ENCODE data around the gene CC2D1A.
A peak's percentile ranks its signal among the peaks of the same experiment; 100 is the strongest.

The CC2D1A gene

GRCh38 chr19:13905634-13906520 is at the start of gene CC2D1A, which contains the start of gene BRME1:
Gene CC2D1A, plus strand, starts transcription at chr19:13906201. Its CDS starts 241 bp downstream, at chr19:13906442.
Gene BRME1, minus strand, starts transcription at chr19:13906117. Its CDS starts 1,225 bp downstream, at chr19:13904892.
- DNase-seq, result peak; percentile 84

GRCh38 chr19:13856497-13856896 is 49.5 kb upstream of the CC2D1A start:
- no peak for DNase-seq

- DNase-seq, result peak; percentile 70
Observed at GRCh38 chr19:13859361-13859880, 46.6 kb upstream of the CC2D1A start.

- DNase-seq, result no peak
Observed at GRCh38 chr19:13860679-13861391, 45.2 kb upstream of the CC2D1A start.

GRCh38 chr19:13861392-13861713 is 44.6 kb upstream of the CC2D1A start:
- DNase-seq, result no peak

- DNase-seq, result peak; percentile 95
Observed at GRCh38 chr19:13861714-13862531, 44.1 kb upstream of the CC2D1A start.

- no peak for DNase-seq
Observed at GRCh38 chr19:13864046-13864666, 41.8 kb upstream of the CC2D1A start.

GRCh38 chr19:13864667-13865570 is 41.1 kb upstream of the CC2D1A start:
- no peak for DNase-seq

GRCh38 chr19:13865571-13866462 is 40.2 kb upstream of the CC2D1A start:
- DNase-seq, result no peak

- DNase-seq, result no peak
Observed at GRCh38 chr19:13866463-13867046, 39.4 kb upstream of the CC2D1A start.

GRCh38 chr19:13868663-13869062 is 37.3 kb upstream of the CC2D1A start:
- no peak for DNase-seq

GRCh38 chr19:13869281-13869680 is 36.7 kb upstream of the CC2D1A start:
- no peak for DNase-seq

- DNase-seq, result no peak
Observed at GRCh38 chr19:13870873-13871272, 35.1 kb upstream of the CC2D1A start.

GRCh38 chr19:13872339-13872694 is 33.7 kb upstream of the CC2D1A start:
- DNase-seq, result no peak

- DNase-seq, result no peak
Observed at GRCh38 chr19:13872695-13873389, 33.2 kb upstream of the CC2D1A start.

- DNase-seq, result no peak
Observed at GRCh38 chr19:13873834-13874515, 32.0 kb upstream of the CC2D1A start.

GRCh38 chr19:13875824-13876223 is 30.2 kb upstream of the CC2D1A start:
- DNase-seq, result no peak

GRCh38 chr19:13876834-13877233 is 29.2 kb upstream of the CC2D1A start, which contains the start of gene NANOS3:
Gene NANOS3, plus strand, starts transcription at chr19:13877134. Its CDS starts 115 bp downstream, at chr19:13877249.
- DNase-seq, result no peak

- DNase-seq, result no peak
Observed at GRCh38 chr19:13877303-13877702, 28.7 kb upstream of the CC2D1A start.

All from fibroblast of skin of right biceps (primary cell).